GM23338 (cell line): ENCODE results near the gene ARL15. TPM values are rescaled to one million over a fixed set of nuclear protein-coding genes. Genes with fewer than 3 reads are reported as not detected.

Experiments
- ATAC-seq: fragments of 200-7000 bp; cut with Tn5 transposase; 3 replicates; pipeline ENCODE4 v1.9.1; 2020
- DNase-seq: peaks from one replicate; pipeline ENCODE4 v3.0.0-alpha.2; 2015; ENCODE audit warnings: low spot score
- H2AFZ ChIP-seq: fragments of 200-600 bp; sonication (generic); 2 replicates; pipeline ENCODE4 v1.8.0; 2016; ENCODE audit warnings: antibody characterized with exemption, mild to moderate bottlenecking, moderate library complexity
- H3F3A ChIP-seq: fragments of 200-600 bp; sonication (generic); replicated peaks from 2 replicates; pipeline ENCODE4 v1.8.0; 2017; ENCODE audit warnings: antibody characterized with exemption, mixed run types, low read depth
- H3K27ac ChIP-seq: fragments of 200-600 bp; sonication (generic); 2 replicates; pipeline ENCODE4 v1.6.1; 2016; ENCODE audit warnings: low read depth
- H3K27me3 ChIP-seq: fragments of 200-600 bp; sonication (generic); 2 replicates; pipeline ENCODE4 v1.8.0; 2016; ENCODE audit warnings: mild to moderate bottlenecking, mixed run types, moderate library complexity; ENCODE audit not compliant: insufficient read depth
- H3K36me3 ChIP-seq: fragments of 200-600 bp; sonication (generic); 2 replicates; pipeline ENCODE4 v1.8.0; 2016; ENCODE audit warnings: mild to moderate bottlenecking; ENCODE audit not compliant: insufficient read depth
- H3K4me1 ChIP-seq: fragments of 200-600 bp; sonication (generic); 2 replicates; pipeline ENCODE4 v1.8.0; 2016; ENCODE audit warnings: mild to moderate bottlenecking, moderate library complexity; ENCODE audit not compliant: insufficient read depth
- H3K4me2 ChIP-seq: fragments of 200-600 bp; sonication (generic); 2 replicates; pipeline ENCODE4 v1.7.1; 2017; ENCODE audit warnings: mixed run types
- H3K4me3 ChIP-seq: fragments of 200-600 bp; sonication (generic); 2 replicates; pipeline ENCODE4 v1.6.1; 2016; ENCODE audit warnings: mixed run types
- H3K79me2 ChIP-seq: fragments of 200-600 bp; sonication (generic); replicated peaks from 2 replicates; pipeline ENCODE4 v1.8.0; 2017; ENCODE audit warnings: mild to moderate bottlenecking; ENCODE audit not compliant: insufficient read depth
- H3K9me2 ChIP-seq: fragments of 200-600 bp; sonication (generic); 2 replicates; pipeline ENCODE4 v1.8.0; 2017; ENCODE audit not compliant: insufficient read depth
- H4K20me1 ChIP-seq: fragments of 200-600 bp; sonication (generic); replicated peaks from 2 replicates; pipeline ENCODE4 v1.8.0; 2017; ENCODE audit warnings: mild to moderate bottlenecking; ENCODE audit not compliant: insufficient read depth
- H3K27ac Mint-ChIP-seq: 2 replicates; pipeline ENCODE4 v1.8.0; 2020; ENCODE audit warnings: inconsistent platforms, mild to moderate bottlenecking, moderate library complexity, mixed read lengths
- H3K27me3 Mint-ChIP-seq: 3 replicates; pipeline ENCODE4 v1.8.0; 2022; ENCODE audit warnings: low read depth, mild to moderate bottlenecking, moderate library complexity, mixed read lengths, inconsistent platforms; ENCODE audit not compliant: insufficient read depth, poor library complexity
- H3K36me3 Mint-ChIP-seq: 3 replicates; pipeline ENCODE4 v1.8.0; 2021; ENCODE audit warnings: low read depth, mild to moderate bottlenecking, inconsistent platforms, moderate library complexity, mixed read lengths
- H3K4me1 Mint-ChIP-seq: 3 replicates; pipeline ENCODE4 v1.8.0; 2020; ENCODE audit warnings: mild to moderate bottlenecking, inconsistent platforms, mixed read lengths
- H3K4me3 Mint-ChIP-seq: 3 replicates; pipeline ENCODE4 v1.8.0; 2021; ENCODE audit warnings: moderate library complexity, mild to moderate bottlenecking, inconsistent platforms, mixed read lengths
- H3K9me3 Mint-ChIP-seq: 3 replicates; pipeline ENCODE4 v1.8.0; 2020; ENCODE audit warnings: moderate library complexity, mild to moderate bottlenecking, inconsistent platforms, mixed read lengths
- JUNB ChIP-seq: IDR thresholded peaks from one replicate; pipeline ENCODE4 v1.6.1; 2016; ENCODE audit warnings: antibody characterized with exemption; ENCODE audit not compliant: unreplicated experiment
- NANOG ChIP-seq: IDR thresholded peaks from 2 replicates; pipeline ENCODE4 v1.6.1; 2016; ENCODE audit warnings: antibody characterized with exemption, borderline replicate concordance
- polyA plus RNA-seq: library from polyadenylated mRNA; unstranded; fragments of >200 nt; fragmentation: Nextera tagmentation; extraction: Ambion mirVana; gene quantifications from 2 replicates; pipeline ENCODE4 v1.2.1, GENCODE V29; 2016
- total RNA-seq: library from RNA; depleted of rRNA; stranded (reverse); fragments of >200 nt; shearing (Covaris generic); gene quantifications from 2 replicates; pipeline ENCODE4 v1.2.3, GENCODE V29; 2014
- TF ChIP-seq, protein P1 (sequence below), 2 experiments: fragments of 200-600 bp in 1 of 2; sonication (generic) in 1 of 2; conservative IDR thresholded peaks; 2 replicates each; pipeline versions ENCODE4 v1.5.1 to v1.6.1; 2016 to 2017; ENCODE audit warnings: antibody characterized with exemption in 2 of 2, low read depth in 2 of 2, mild to moderate bottlenecking in 2 of 2, moderate library complexity in 1 of 2
- TF ChIP-seq, protein P2 (sequence below): fragments of 250-450 bp; sonication (Bioruptor Pico); IDR thresholded peaks from 2 replicates; pipeline ENCODE4 v1.5.0; 2020; ENCODE audit warnings: mild to moderate bottlenecking, moderate library complexity

ARL15 gene
- total and polyA plus RNA-seq, 2 experiments from 2014 or later = 13.0 to 54.0 TPM

DNA sequence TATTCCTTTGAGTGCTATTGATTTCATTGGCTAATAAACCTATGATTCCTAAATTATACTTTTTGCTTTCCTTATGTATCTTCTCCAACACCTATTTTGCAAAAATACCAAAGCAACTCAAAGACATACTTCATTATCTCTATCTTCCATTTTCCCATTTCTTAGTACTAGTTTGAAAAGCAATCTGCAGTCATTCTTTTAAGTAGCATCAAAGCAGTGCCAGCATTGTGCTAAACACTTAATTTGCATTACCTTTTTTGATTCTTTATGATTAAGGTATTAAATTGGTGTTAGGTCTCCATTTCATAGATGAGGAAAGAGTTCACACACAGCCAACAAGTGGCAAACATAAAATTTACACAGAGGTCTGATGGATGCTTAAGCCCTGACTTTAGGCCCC lies 330.3 kb downstream of the ARL15 start (continued):
- TF ChIP-seq, protein P1, sequence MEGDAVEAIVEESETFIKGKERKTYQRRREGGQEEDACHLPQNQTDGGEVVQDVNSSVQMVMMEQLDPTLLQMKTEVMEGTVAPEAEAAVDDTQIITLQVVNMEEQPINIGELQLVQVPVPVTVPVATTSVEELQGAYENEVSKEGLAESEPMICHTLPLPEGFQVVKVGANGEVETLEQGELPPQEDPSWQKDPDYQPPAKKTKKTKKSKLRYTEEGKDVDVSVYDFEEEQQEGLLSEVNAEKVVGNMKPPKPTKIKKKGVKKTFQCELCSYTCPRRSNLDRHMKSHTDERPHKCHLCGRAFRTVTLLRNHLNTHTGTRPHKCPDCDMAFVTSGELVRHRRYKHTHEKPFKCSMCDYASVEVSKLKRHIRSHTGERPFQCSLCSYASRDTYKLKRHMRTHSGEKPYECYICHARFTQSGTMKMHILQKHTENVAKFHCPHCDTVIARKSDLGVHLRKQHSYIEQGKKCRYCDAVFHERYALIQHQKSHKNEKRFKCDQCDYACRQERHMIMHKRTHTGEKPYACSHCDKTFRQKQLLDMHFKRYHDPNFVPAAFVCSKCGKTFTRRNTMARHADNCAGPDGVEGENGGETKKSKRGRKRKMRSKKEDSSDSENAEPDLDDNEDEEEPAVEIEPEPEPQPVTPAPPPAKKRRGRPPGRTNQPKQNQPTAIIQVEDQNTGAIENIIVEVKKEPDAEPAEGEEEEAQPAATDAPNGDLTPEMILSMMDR (conservative IDR thresholded peaks at IDR 0.05; ENCODE audit: low read depth in 2 of 2) = no peak
- TF ChIP-seq NANOG = no peak
- TF ChIP-seq, protein P2, sequence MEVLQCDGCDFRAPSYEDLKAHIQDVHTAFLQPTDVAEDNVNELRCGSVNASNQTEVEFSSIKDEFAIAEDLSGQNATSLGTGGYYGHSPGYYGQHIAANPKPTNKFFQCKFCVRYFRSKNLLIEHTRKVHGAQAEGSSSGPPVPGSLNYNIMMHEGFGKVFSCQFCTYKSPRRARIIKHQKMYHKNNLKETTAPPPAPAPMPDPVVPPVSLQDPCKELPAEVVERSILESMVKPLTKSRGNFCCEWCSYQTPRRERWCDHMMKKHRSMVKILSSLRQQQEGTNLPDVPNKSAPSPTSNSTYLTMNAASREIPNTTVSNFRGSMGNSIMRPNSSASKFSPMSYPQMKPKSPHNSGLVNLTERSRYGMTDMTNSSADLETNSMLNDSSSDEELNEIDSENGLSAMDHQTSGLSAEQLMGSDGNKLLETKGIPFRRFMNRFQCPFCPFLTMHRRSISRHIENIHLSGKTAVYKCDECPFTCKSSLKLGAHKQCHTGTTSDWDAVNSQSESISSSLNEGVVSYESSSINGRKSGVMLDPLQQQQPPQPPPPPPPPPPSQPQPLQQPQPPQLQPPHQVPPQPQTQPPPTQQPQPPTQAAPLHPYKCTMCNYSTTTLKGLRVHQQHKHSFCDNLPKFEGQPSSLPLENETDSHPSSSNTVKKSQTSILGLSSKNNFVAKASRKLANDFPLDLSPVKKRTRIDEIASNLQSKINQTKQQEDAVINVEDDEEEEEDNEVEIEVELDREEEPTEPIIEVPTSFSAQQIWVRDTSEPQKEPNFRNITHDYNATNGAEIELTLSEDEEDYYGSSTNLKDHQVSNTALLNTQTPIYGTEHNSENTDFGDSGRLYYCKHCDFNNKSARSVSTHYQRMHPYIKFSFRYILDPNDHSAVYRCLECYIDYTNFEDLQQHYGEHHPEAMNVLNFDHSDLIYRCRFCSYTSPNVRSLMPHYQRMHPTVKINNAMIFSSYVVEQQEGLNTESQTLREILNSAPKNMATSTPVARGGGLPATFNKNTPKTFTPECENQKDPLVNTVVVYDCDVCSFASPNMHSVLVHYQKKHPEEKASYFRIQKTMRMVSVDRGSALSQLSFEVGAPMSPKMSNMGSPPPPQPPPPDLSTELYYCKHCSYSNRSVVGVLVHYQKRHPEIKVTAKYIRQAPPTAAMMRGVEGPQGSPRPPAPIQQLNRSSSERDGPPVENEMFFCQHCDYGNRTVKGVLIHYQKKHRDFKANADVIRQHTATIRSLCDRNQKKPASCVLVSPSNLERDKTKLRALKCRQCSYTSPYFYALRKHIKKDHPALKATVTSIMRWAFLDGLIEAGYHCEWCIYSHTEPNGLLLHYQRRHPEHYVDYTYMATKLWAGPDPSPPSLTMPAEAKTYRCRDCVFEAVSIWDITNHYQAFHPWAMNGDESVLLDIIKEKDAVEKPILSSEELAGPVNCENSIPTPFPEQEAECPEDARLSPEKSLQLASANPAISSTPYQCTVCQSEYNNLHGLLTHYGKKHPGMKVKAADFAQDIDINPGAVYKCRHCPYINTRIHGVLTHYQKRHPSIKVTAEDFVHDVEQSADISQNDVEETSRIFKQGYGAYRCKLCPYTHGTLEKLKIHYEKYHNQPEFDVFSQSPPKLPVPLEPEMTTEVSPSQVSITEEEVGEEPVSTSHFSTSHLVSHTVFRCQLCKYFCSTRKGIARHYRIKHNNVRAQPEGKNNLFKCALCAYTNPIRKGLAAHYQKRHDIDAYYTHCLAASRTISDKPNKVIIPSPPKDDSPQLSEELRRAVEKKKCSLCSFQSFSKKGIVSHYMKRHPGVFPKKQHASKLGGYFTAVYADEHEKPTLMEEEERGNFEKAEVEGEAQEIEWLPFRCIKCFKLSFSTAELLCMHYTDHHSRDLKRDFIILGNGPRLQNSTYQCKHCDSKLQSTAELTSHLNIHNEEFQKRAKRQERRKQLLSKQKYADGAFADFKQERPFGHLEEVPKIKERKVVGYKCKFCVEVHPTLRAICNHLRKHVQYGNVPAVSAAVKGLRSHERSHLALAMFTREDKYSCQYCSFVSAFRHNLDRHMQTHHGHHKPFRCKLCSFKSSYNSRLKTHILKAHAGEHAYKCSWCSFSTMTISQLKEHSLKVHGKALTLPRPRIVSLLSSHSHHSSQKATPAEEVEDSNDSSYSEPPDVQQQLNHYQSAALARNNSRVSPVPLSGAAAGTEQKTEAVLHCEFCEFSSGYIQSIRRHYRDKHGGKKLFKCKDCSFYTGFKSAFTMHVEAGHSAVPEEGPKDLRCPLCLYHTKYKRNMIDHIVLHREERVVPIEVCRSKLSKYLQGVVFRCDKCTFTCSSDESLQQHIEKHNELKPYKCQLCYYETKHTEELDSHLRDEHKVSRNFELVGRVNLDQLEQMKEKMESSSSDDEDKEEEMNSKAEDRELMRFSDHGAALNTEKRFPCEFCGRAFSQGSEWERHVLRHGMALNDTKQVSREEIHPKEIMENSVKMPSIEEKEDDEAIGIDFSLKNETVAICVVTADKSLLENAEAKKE (CRISPR knock-in tag) = no peak
- no peak for TF ChIP-seq JUNB

DNA sequence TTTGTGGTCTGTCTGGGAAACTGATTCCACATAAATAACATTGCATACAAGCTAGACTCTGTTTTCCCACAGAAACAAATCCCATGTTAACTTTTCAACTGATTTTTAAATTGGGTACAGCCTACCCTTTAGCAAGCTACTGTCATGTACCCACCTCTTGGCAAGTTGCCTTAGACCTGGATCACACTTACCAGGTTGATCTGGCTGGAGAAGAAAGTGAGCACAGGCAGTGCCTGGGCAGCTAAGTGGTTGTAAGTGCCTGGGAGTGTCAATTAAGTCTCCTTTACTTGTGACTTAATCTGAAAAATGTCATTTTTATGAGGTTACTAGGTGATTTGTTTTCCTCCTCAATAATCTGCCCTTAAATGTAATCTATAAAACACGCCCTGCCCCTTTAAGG lies 336.4 kb downstream of the ARL15 start:
- no peaks in the 10 kb centered on the region for H3K36me3 Mint-ChIP-seq
- H3K4me2 ChIP-seq = no peak overlapping the region
- H3K27me3 Mint-ChIP-seq = peaks cover 1% of the 10 kb centered on the region
- H3K36me3 ChIP-seq = no peaks in the 10 kb centered on the region; the same call in 1 of the 2 replicates
- no peak overlapping the region for H3K4me3 Mint-ChIP-seq
- ATAC-seq (no peak), DNase-seq (no peak)
- no peak overlapping the region for H3K4me3 ChIP-seq
- no peaks in the 10 kb centered on the region for H3K4me1 ChIP-seq
- no peaks in the 10 kb centered on the region for H4K20me1 ChIP-seq
- no peak overlapping the region for H2AFZ ChIP-seq
- no peaks in the 10 kb centered on the region for H3K9me2 ChIP-seq
- H3K79me2 ChIP-seq = no peaks in the 10 kb centered on the region
- H3K9me3 Mint-ChIP-seq = no peaks in the 10 kb centered on the region
- H3K4me1 Mint-ChIP-seq = 0 out of 3 replicates have a peak, but pooled peaks cover 2% of the 10 kb centered on the region
- H3K27me3 ChIP-seq = no peaks in the 10 kb centered on the region
- no peak for TF ChIP-seq JUNB
- H3K27ac Mint-ChIP-seq = no peak overlapping the region
- H3K27ac ChIP-seq = no peak overlapping the region; the same call in 1 of the 2 replicates
- H3F3A ChIP-seq = no peaks in the 10 kb centered on the region
